Measurements from ENCODE around the gene EXD3.
"Not testable (repeated sequence)": the region's sequence is repeated elsewhere in the genome, so short reads cannot be mapped to it uniquely, and the experiment has no call there.

The EXD3 gene

DNA sequence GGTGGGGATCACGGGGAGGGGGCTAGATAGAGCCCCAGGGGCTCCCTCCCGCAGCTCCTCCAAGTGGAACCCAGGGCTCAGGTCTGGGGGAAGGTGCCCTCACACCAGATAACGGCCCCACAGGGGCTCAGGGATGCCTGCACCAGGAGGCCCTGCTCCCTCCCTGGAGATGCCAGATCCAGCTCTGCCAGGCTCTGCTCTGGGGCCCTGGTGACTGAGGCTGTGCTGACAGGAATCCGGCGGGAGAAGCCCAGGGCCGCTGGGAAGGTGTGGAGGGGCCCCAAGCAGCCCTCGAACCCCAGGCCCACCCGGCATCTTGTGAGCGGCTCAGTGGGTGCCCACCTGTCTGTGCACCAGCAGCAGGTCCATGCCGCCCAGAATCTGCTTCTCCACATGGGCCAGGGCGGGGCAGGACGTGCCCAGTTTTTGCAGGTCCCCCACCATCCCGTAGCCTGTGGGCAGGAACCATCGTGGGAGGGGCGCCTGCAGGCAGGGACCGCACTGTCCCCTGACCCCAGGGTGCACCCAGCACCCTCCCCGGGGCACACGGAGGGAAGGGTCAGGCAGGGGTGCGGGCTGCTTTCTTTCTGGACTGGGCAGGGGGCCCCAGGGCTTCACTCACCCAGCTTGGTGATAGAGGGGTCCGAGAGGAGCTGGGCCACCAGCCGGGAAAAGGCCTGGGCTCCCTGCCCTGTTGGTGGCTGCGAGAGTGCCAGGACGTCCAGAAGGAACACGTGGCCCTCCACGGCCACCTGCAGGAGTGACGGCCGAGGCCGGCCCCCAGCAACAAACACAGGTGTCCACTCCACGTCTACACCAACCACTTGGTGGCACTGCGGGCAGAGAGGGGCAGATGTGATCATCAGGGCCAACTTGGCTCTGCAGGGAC, 72.0 kb downstream of the EXD3 start:
- no peak for DNase-seq (ENCODE audit: extremely low read depth, low read depth)

DNA sequence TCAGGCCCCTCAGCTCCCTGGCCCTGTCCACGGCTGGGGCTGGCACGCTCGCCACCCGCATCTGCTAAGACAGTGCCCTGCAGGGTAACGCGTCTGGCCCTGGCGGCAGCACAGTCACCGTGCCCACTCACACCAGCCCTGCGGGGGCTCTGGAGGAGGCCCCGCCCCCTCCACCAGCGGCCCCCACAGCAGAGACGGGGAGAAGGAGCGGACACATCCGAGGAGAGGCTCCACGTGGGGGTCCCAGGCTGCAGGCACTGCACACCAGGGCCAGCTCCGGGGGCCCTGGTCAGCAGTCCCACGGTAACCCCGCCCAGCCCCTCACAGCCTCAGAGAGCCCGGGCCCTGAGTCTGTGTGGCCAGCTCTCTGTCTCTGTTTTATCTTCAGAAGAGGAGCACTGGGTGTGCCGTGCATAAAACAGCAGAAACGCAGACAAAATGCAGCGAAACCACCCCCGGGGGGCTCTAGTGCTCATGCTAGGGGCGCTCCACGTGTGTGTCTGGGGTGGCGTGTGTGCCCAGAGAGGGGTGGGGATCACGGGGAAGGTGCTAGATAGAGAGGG, 73.4 kb downstream of the EXD3 start:
- no peak for DNase-seq (ENCODE audit: extremely low read depth, low read depth)

More for the DNA sequence above, 72.0 kb downstream of the EXD3 start:
- TF ChIP-seq, protein P1, sequence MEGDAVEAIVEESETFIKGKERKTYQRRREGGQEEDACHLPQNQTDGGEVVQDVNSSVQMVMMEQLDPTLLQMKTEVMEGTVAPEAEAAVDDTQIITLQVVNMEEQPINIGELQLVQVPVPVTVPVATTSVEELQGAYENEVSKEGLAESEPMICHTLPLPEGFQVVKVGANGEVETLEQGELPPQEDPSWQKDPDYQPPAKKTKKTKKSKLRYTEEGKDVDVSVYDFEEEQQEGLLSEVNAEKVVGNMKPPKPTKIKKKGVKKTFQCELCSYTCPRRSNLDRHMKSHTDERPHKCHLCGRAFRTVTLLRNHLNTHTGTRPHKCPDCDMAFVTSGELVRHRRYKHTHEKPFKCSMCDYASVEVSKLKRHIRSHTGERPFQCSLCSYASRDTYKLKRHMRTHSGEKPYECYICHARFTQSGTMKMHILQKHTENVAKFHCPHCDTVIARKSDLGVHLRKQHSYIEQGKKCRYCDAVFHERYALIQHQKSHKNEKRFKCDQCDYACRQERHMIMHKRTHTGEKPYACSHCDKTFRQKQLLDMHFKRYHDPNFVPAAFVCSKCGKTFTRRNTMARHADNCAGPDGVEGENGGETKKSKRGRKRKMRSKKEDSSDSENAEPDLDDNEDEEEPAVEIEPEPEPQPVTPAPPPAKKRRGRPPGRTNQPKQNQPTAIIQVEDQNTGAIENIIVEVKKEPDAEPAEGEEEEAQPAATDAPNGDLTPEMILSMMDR (IDR thresholded peaks at IDR 0.05; ENCODE audit: low read depth, low read length), result no peak

DNA sequence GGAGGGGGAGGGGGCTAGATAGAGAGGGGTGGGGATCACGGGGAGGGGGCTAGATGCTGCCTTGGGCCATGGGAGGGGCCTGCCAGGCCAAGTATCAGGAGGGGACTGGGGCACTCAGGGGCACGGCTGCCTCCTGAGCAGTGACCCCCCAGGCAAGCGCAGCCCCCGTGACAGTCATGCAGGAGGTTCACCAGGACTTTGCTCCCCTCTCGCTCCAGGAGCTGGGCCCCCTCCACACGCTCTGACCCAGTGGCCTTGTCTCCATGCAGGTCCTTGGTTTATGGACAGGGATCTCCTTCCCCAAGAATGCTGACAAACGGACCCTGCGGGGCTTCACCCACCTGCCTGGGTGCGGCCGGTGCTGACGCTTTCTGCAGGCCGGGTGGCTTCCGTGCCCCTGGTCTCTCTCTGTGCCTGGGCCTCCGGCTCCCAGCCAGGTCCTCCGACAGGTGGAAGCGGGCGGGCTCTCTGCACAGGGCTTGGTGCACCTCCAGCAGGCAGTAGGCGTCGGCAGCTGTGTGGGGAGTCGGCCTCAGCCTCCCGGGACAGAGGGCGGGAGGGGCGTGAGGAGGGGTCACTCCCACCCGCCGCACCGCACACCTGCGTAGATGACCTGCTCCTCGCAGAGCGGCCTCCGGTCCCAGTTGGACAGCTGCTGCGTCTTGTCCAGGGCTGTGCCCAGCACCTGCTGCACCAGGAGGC, 74.0 kb downstream of the EXD3 start:
- TF ChIP-seq, protein P1 (IDR thresholded peaks at IDR 0.05; ENCODE audit: low read depth, low read length), result no peak
- DNase-seq (ENCODE audit: extremely low read depth, low read depth), result no peak

More for the DNA sequence above, 73.4 kb downstream of the EXD3 start:
- TF ChIP-seq, protein P1 (IDR thresholded peaks at IDR 0.05; ENCODE audit: low read depth, low read length), result no peak

DNA sequence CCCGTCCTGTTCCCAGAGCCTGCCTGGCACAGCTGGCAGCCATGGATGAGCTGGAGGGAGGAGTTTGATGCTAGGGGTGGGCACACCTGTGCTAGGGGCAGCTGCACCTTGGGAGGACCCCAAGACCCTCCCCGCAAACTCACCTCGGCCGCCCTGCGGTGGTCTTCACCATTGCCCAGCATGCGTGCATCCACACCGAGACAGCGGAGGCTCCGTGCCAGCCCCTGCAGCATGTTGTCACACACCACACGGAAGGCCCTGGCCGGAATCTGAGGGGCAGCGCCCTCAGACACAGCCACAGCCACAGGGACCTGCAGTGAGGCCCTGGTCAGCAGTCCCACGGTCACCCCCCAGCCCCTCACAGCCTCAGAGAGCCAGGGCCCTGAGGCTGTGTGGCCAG, 75.0 kb downstream of the EXD3 start:
- no peak for DNase-seq (ENCODE audit: extremely low read depth, low read depth)
- TF ChIP-seq, protein P1 (IDR thresholded peaks at IDR 0.05; ENCODE audit: low read depth, low read length), result no peak

DNA sequence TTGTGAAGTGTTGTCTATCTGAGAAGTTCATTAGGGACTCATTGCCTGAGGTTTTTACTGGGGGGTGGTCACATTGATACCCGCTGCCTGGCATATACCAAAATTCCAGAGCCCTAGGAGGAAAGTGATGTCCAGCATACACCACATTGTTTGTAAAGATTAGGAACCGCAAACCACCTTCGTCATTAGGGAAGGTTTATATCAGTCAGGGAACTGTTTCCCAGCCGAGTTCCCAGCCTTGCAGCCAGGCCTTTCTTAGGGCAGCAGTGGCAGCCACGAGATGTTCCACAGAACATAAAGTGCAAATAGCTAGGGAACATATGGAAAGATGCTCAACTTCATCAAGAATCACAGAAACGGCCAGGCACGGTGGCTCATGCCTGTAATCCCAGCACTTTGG, 80.5 kb downstream of the EXD3 start:
- DNase-seq (ENCODE audit: extremely low read depth, low read depth), result no peak
- TF ChIP-seq, protein P1 (IDR thresholded peaks at IDR 0.05; ENCODE audit: low read depth, low read length), result no peak

DNA sequence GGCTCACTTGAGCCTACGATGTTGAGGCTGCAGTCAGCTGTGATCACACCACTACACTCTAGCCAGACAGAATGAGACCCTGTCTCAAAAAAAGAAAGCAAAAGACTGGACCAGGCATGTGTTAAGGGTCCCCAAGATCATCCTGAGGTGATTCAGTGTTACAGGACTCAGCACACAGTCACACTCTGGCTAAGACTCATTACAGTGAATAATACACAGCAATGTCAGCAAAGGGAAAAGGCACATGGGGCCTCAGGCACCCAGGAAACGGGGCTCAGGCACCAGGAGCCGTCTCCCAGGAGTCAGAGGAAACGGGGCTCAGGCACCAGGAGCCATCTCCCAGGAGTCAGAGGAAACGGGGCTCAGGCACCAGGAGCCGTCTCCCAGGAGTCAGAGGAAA, 81.7 kb downstream of the EXD3 start:
- TF ChIP-seq, protein P1 (IDR thresholded peaks at IDR 0.05; ENCODE audit: low read depth, low read length), result no peak
- no peak for DNase-seq (ENCODE audit: extremely low read depth, low read depth)

DNA sequence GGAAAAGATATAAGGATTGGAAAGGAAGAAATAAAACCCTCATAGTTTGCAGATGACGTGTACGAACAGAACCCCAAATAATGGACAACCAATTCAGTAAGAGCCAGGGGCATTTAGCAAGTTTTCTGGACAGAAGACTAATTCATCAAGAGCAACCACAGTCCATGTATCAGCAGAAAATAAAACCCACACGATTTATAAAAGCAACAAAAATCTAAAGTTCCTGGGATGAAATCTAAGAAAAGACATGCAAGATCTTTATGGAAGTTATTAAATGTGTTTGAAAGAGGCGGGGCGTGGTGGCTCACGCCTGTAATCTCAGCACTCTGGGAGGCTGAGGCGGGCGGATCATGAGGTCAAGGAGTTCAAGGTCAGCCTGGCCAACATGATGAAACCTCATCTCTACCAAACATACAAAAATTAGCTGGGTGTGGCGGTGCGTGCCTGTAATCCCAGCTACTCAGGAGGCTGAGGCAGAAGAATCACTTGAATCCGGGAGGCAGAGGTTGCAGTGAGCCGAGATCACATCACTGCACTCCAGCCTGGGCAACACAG, 83.0 kb downstream of the EXD3 start:
- DNase-seq (ENCODE audit: extremely low read depth, low read depth), result not testable (repeated sequence)
